Naive thymus-derived CD4-positive, alpha-beta T cell (primary cell): ENCODE measurements around the gene STAMBPL1. TPM values are rescaled to one million over a fixed set of nuclear protein-coding genes. Genes with fewer than 3 reads are reported as not detected.
A peak's percentile ranks its signal among the peaks of the same experiment; 100 is the strongest.

Source experiments
- ATAC-seq: fragments of 150-1000 bp; cut with Tn5 transposase; 2 replicates; pipeline ENCODE4 v1.10.0; 2021; ENCODE audit warnings: mild to moderate bottlenecking, moderate library complexity
- CTCF ChIA-PET: fragments of 350-600 bp; sonication (Branson Sonifier 250); formaldehyde crosslinking; loops from one replicate; lab custom pipeline; 2021; ENCODE audit warnings: antibody characterized with exemption; lab: Charles Lee
- POLR2A ChIA-PET: fragments of 350-600 bp; sonication (Branson Sonifier 250); formaldehyde crosslinking; loops from one replicate; lab custom pipeline; 2021; ENCODE audit warnings: antibody characterized with exemption, inconsistent platforms; lab: Charles Lee
- DNase-seq, 9 donors: peaks; one replicate each; pipeline versions ENCODE4 v3.0.0 to v3.0.0-alpha.2; 2020 to 2022; ENCODE audit warnings: mixed read lengths in 1 of 9
- H3K27ac ChIP-seq: one replicate; pipeline ENCODE4 v1.7.0; 2013; ENCODE audit warnings: mild to moderate bottlenecking, low read depth, low read length, moderate library complexity
- H3K27me3 ChIP-seq, 2 donors: one replicate each; pipeline ENCODE4 v1.7.0; 2013; ENCODE audit warnings: low read length in 2 of 2, mild to moderate bottlenecking in 2 of 2, moderate library complexity in 2 of 2; ENCODE audit not compliant: control insufficient read depth in 2 of 2, insufficient read depth in 2 of 2
- H3K36me3 ChIP-seq, 3 experiments: 1 replicate in 2 of 3; 2 replicates in 1 of 3; pipeline ENCODE4 v1.7.0; 2013; ENCODE audit warnings: low read length in 3 of 3, mild to moderate bottlenecking in 3 of 3, moderate library complexity in 1 of 3; ENCODE audit not compliant: insufficient read depth in 3 of 3, control insufficient read depth in 2 of 3
- H3K4me1 ChIP-seq, 2 donors: one replicate each; pipeline ENCODE4 v1.7.0; 2013; ENCODE audit warnings: low read length in 2 of 2, mild to moderate bottlenecking in 2 of 2, moderate library complexity in 1 of 2; ENCODE audit not compliant: control insufficient read depth in 2 of 2, insufficient read depth in 2 of 2
- H3K4me3 ChIP-seq: 2 replicates; pipeline ENCODE4 v1.7.0; 2013; ENCODE audit warnings: mild to moderate bottlenecking, low read length
- H3K9me3 ChIP-seq, 3 experiments: 1 replicate in 2 of 3; 2 replicates in 1 of 3; pipeline ENCODE4 v1.7.0; 2013; ENCODE audit warnings: low read length in 3 of 3; ENCODE audit not compliant: control insufficient read depth in 2 of 3
- H3K27ac Mint-ChIP-seq, 9 donors: one replicate each; pipeline ENCODE4 v1.8.0; 2020 to 2022; ENCODE audit warnings: mixed read lengths in 9 of 9, mild to moderate bottlenecking in 8 of 9, moderate library complexity in 5 of 9, inconsistent platforms in 2 of 9
- H3K27me3 Mint-ChIP-seq, 5 donors: one replicate each; pipeline ENCODE4 v1.8.0; 2021 to 2022; ENCODE audit warnings: mixed read lengths in 5 of 5, mild to moderate bottlenecking in 1 of 5
- H3K36me3 Mint-ChIP-seq, 5 donors: one replicate each; pipeline ENCODE4 v1.8.0; 2020 to 2022; ENCODE audit warnings: mixed read lengths in 5 of 5, mild to moderate bottlenecking in 3 of 5, inconsistent platforms in 1 of 5
- H3K4me1 Mint-ChIP-seq, 7 donors: one replicate each; pipeline ENCODE4 v1.8.0; 2020 to 2022; ENCODE audit warnings: mixed read lengths in 7 of 7, mild to moderate bottlenecking in 3 of 7, inconsistent platforms in 1 of 7
- H3K4me3 Mint-ChIP-seq, 10 donors: one replicate each; pipeline ENCODE4 v1.8.0; 2020 to 2022; ENCODE audit warnings: mild to moderate bottlenecking in 10 of 10, mixed read lengths in 10 of 10, moderate library complexity in 6 of 10, inconsistent platforms in 2 of 10
- H3K9me3 Mint-ChIP-seq, 11 donors: one replicate each; pipeline ENCODE4 v1.8.0; 2020 to 2022; ENCODE audit warnings: mixed read lengths in 11 of 11, mild to moderate bottlenecking in 4 of 11, inconsistent platforms in 1 of 11, moderate library complexity in 1 of 11
- intact Hi-C, 2 donors: fragments of 100-400 bp; cut with micrococcal nuclease; formaldehyde crosslinking; loops; one replicate each; pipeline ENCODE4 v1.15.1; 2023
- polyA plus RNA-seq, 2 donors: library from polyadenylated mRNA; unstranded; fragments of 300-500 nt; fragmentation: Illumina TruSeq; gene quantifications; one replicate each; pipeline ENCODE4 v1.2.3, GENCODE V29; 2021
- total RNA-seq, 6 experiments: library from RNA in 5 of 6; stranded (reverse) in 5 of 6; gene quantifications; 1 replicate in 5 of 6; 2 replicates in 1 of 6; pipeline ENCODE4 v1.2.3 and lab custom pipeline; 2021 to 2026

The STAMBPL1 gene
- total and polyA plus RNA-seq, 7 experiments from 2014 or later, result 12.5 to 57.7 (median 35.7) TPM

- Mint-ChIP-seq H3K36me3 (peaks cover 4 to 49% (median 38%) of the 10 kb centered on the region in 5 donors), H3K4me3 (peak overlapping the region in 1 of 10 donors; percentile 6), H3K9me3 (no peaks in the 10 kb centered on the region), H3K4me1 (peaks cover 17 to 50% (median 32%) of the 10 kb centered on the region in 7 donors), H3K27ac (peak overlapping the region in 4 of 9 donors; percentile 21 to 54 (median 48)), H3K27me3 (no peaks in the 10 kb centered on the region)
- DNase-seq, result no peak
- Histone ChIP-seq H3K27ac (no peak overlapping the region), H3K9me3 (no peaks in the 10 kb centered on the region), H3K36me3 (peaks cover 0 to 47% (median 19%) of the 10 kb centered on the region in 3 experiments), H3K4me1 (peaks cover 7 to 16% of the 10 kb centered on the region in 2 donors), H3K4me3 (no peak overlapping the region), H3K27me3 (no peaks in the 10 kb centered on the region)
- ATAC-seq, result no peak
- ChIA-PET POLR2A (interaction anchor here (1.4 kb wide), 1 partner anchor 14 kb away, joined by 3 read pairs; no protein-coding TSS in a partner anchor), CTCF (interaction anchor here (5.3 kb wide), 1 partner anchor 31 kb away, joined by 28 read pairs; no protein-coding TSS in a partner anchor)
- intact Hi-C loops, result loop anchor here (1.0 to 5.0 kb wide), 3 partner anchors 15 to 35 kb away; partner anchors contain the start of gene STAMBPL1 (in 1 of the 2)
Observed at GRCh38 chr10:88901984-88902789, 22.1 kb downstream of the STAMBPL1 start.

- H3K4me1 ChIP-seq, result peaks cover 0 to 11% of the 10 kb centered on the region in 2 donors
- no peaks in the 10 kb centered on the region for H3K9me3 Mint-ChIP-seq
- H3K4me3 Mint-ChIP-seq, result no peak overlapping the region
- no peak for DNase-seq
- peak overlapping the region in 1 of 9 donors; percentile 24 for H3K27ac Mint-ChIP-seq
- no peaks in the 10 kb centered on the region for H3K9me3 ChIP-seq
- intact Hi-C loops, result loop anchor here in 1 of 2 donors (5.0 kb wide), 1 partner anchor 36 kb away; no protein-coding TSS in a partner anchor
- no peaks in the 10 kb centered on the region for H3K27me3 ChIP-seq
- no peaks in the 10 kb centered on the region for H3K27me3 Mint-ChIP-seq
- ATAC-seq, result no peak
- no peak overlapping the region for H3K27ac ChIP-seq
- CTCF ChIA-PET, result no interaction called here
- POLR2A ChIA-PET, result interaction anchor here (0.7 kb wide), 1 partner anchor 59 kb away, joined by 3 read pairs; no protein-coding TSS in a partner anchor
- peaks cover 0 to 47% (median 19%) of the 10 kb centered on the region in 3 experiments for H3K36me3 ChIP-seq
- H3K4me1 Mint-ChIP-seq, result peaks cover 5 to 40% (median 16%) of the 10 kb centered on the region in 7 donors
- no peak overlapping the region for H3K4me3 ChIP-seq
- peaks cover 4 to 57% (median 37%) of the 10 kb centered on the region in 5 donors for H3K36me3 Mint-ChIP-seq
Observed at GRCh38 chr10:88903715-88904114, 23.7 kb downstream of the STAMBPL1 start.

- Mint-ChIP-seq H3K4me3 (no peak overlapping the region), H3K4me1 (peaks cover 0 to 14% (median 0%) of the 10 kb centered on the region in 7 donors), H3K27me3 (no peaks in the 10 kb centered on the region), H3K36me3 (peaks cover 6 to 62% (median 40%) of the 10 kb centered on the region in 5 donors), H3K27ac (peak overlapping the region in 2 of 9 donors; percentile 3 to 33), H3K9me3 (no peaks in the 10 kb centered on the region)
- H3K4me1 ChIP-seq, result no peaks in the 10 kb centered on the region
- CTCF ChIA-PET, result no interaction called here
- H3K36me3 ChIP-seq, result peaks cover 0 to 50% (median 28%) of the 10 kb centered on the region in 3 experiments
- ATAC-seq (no peak), DNase-seq (no peak)
- H3K27me3 ChIP-seq, result no peaks in the 10 kb centered on the region
- no peaks in the 10 kb centered on the region for H3K9me3 ChIP-seq
- H3K27ac ChIP-seq, result no peak overlapping the region
- intact Hi-C loops, result no loop called here
- H3K4me3 ChIP-seq, result no peak overlapping the region
- POLR2A ChIA-PET, result interaction anchor here (1.1 kb wide), 2 partner anchors 18 to 55 kb away, joined by 3 to 4 read pairs; partner anchors contain the start of gene ANKRD22
Observed at GRCh38 chr10:88906921-88907320, 26.9 kb downstream of the STAMBPL1 start.

GRCh38 chr10:88908194-88908593, 28.1 kb downstream of the STAMBPL1 start:
- Histone ChIP-seq H3K4me3 (no peak overlapping the region), H3K27me3 (no peaks in the 10 kb centered on the region), H3K27ac (no peak overlapping the region), H3K4me1 (no peaks in the 10 kb centered on the region), H3K36me3 (peaks cover 0 to 50% (median 24%) of the 10 kb centered on the region in 3 experiments), H3K9me3 (no peaks in the 10 kb centered on the region)
- CTCF ChIA-PET, result no interaction called here
- peak overlapping the region in 1 of 9 donors; percentile 3 for H3K27ac Mint-ChIP-seq
- H3K27me3 Mint-ChIP-seq, result no peaks in the 10 kb centered on the region
- no peak overlapping the region for H3K4me3 Mint-ChIP-seq
- intact Hi-C loops, result no loop called here
- DNase-seq, result no peak
- H3K9me3 Mint-ChIP-seq, result no peaks in the 10 kb centered on the region
- H3K36me3 Mint-ChIP-seq, result peaks cover 10 to 67% (median 37%) of the 10 kb centered on the region in 5 donors
- peaks cover 0 to 14% (median 0%) of the 10 kb centered on the region in 7 donors for H3K4me1 Mint-ChIP-seq
- POLR2A ChIA-PET, result interaction anchor here (1.0 kb wide), 1 partner anchor 9 kb away, joined by 3 read pairs; no protein-coding TSS in a partner anchor
- ATAC-seq, result peak; percentile 52

GRCh38 chr10:88911116-88911515, 31.1 kb downstream of the STAMBPL1 start:
- H3K27ac ChIP-seq, result no peak overlapping the region
- H3K4me3 Mint-ChIP-seq, result no peak overlapping the region
- ATAC-seq, result no peak
- no peaks in the 10 kb centered on the region for H3K27me3 Mint-ChIP-seq
- H3K27me3 ChIP-seq, result no peaks in the 10 kb centered on the region
- DNase-seq, result no peak
- peaks cover 7 to 32% (median 9%) of the 10 kb centered on the region in 3 experiments for H3K36me3 ChIP-seq
- H3K4me3 ChIP-seq, result no peak overlapping the region
- H3K9me3 Mint-ChIP-seq, result no peaks in the 10 kb centered on the region
- peak overlapping the region in 3 of 9 donors; percentile 14 to 43 (median 34) for H3K27ac Mint-ChIP-seq
- peaks cover 10 to 57% (median 36%) of the 10 kb centered on the region in 5 donors for H3K36me3 Mint-ChIP-seq
- H3K4me1 ChIP-seq, result no peaks in the 10 kb centered on the region
- peaks cover 0 to 21% (median 0%) of the 10 kb centered on the region in 7 donors for H3K4me1 Mint-ChIP-seq
- intact Hi-C loops, result no loop called here
- no peaks in the 10 kb centered on the region for H3K9me3 ChIP-seq
- ChIA-PET CTCF (no interaction called here), POLR2A (interaction anchor here (1.5 kb wide), 1 partner anchor 30 kb away, joined by 6 read pairs; no protein-coding TSS in a partner anchor)

GRCh38 chr10:88911851-88912250, 31.8 kb downstream of the STAMBPL1 start:
- CTCF ChIA-PET, result no interaction called here
- no peaks in the 10 kb centered on the region for H3K9me3 Mint-ChIP-seq
- DNase-seq, result no peak
- peaks cover 8 to 56% (median 33%) of the 10 kb centered on the region in 5 donors for H3K36me3 Mint-ChIP-seq
- no peaks in the 10 kb centered on the region for H3K27me3 ChIP-seq
- H3K36me3 ChIP-seq, result peaks cover 7 to 28% (median 9%) of the 10 kb centered on the region in 3 experiments
- no peak overlapping the region for H3K4me3 ChIP-seq
- H3K27ac Mint-ChIP-seq, result peak overlapping the region in 1 of 9 donors; percentile 43
- H3K9me3 ChIP-seq, result no peaks in the 10 kb centered on the region
- POLR2A ChIA-PET, result no interaction called here
- H3K4me1 Mint-ChIP-seq, result peaks cover 0 to 20% (median 0%) of the 10 kb centered on the region in 7 donors
- H3K4me1 ChIP-seq, result no peaks in the 10 kb centered on the region
- ATAC-seq, result no peak
- intact Hi-C loops, result no loop called here
- no peak overlapping the region for H3K27ac ChIP-seq
- no peak overlapping the region for H3K4me3 Mint-ChIP-seq
- no peaks in the 10 kb centered on the region for H3K27me3 Mint-ChIP-seq
